Parathyroid adenoma (tissue), 2 donors: ENCODE data around the gene EIF4H.

Experiments
- H2AFZ ChIP-seq: fragments of 300-600 bp; sonication (generic); one replicate; pipeline ENCODE4 v1.7.0; 2017; ENCODE audit warnings: antibody characterized with exemption, mild to moderate bottlenecking
- H3K27ac ChIP-seq: fragments of 300-600 bp; sonication (generic); one replicate; pipeline ENCODE4 v1.7.0; 2017
- H3K27me3 ChIP-seq: fragments of 300-600 bp; sonication (generic); one replicate; pipeline ENCODE4 v1.7.0; 2017; ENCODE audit warnings: low read length; ENCODE audit not compliant: control insufficient read depth, insufficient read depth
- H3K36me3 ChIP-seq: fragments of 300-600 bp; sonication (generic); one replicate; pipeline ENCODE4 v1.7.0; 2017; ENCODE audit warnings: low read length; ENCODE audit not compliant: control insufficient read depth, insufficient read depth
- H3K4me1 ChIP-seq: fragments of 300-600 bp; sonication (generic); one replicate; pipeline ENCODE4 v1.7.0; 2017; ENCODE audit warnings: control low read depth
- H3K4me2 ChIP-seq: fragments of 300-600 bp; sonication (generic); one replicate; pipeline ENCODE4 v1.7.0; 2017; ENCODE audit warnings: low read length
- H3K4me3 ChIP-seq: fragments of 300-600 bp; sonication (generic); one replicate; pipeline ENCODE4 v1.7.0; 2017; ENCODE audit warnings: low read depth, low read length
- H3K79me2 ChIP-seq: fragments of 300-600 bp; sonication (generic); one replicate; pipeline ENCODE4 v1.7.0; 2017; ENCODE audit warnings: control low read depth
- H3K9ac ChIP-seq: fragments of 300-600 bp; sonication (generic); one replicate; pipeline ENCODE4 v1.7.0; 2017; ENCODE audit warnings: mild to moderate bottlenecking
- H3K9me3 ChIP-seq: fragments of 300-600 bp; sonication (generic); one replicate; pipeline ENCODE4 v1.7.0; 2017; ENCODE audit warnings: low read length; ENCODE audit not compliant: control insufficient read depth
- CTCF ChIP-seq: fragments of 300-600 bp; sonication (generic); IDR thresholded peaks from one replicate; pipeline ENCODE4 v1.7.0; 2017; ENCODE audit warnings: antibody characterized with exemption, mild to moderate bottlenecking
- donor health status: primary hyperparathyroidism.

Gene EIF4H

DNA sequence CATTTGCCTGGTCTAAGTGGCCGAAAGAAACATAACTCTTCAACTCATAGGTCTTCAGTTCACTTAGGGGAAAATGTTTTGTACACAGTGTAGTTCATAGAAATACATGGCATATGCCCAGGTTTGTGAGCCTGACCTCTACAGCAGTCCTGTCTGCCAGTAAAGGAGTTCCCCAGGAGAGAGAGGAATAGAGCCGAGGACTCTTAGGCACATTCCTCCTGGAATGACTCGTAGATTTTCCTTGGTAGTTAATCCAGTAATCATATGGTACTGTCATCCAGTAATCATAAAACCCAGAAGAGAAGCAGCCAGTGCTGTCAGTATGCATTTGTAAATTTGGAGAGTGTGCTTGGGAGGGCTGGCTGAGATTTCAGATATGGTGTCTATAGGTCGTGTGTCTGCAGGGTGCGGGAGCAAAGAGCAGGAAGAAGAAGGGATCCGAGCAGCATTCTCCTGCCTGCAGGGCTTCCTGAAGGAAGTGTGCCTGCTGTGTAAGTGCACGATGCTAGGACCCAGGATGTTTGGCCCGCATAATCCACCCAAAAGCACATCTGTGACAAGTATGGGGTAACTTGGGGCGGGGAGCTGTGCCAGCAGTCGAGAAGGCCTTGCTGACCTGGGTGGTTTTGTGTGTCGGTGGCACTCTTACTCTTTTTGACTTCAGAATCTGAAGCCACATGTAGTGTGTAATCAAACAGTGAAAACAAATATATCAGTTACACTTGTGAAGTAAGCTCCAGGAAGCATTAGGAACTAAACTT, 13.9 kb downstream of the EIF4H start:
- Histone ChIP-seq H3K79me2 (peaks cover 55% of the 10 kb centered on the region), H3K4me3 (no peak overlapping the region), H3K9ac (no peak overlapping the region), H3K9me3 (no peaks in the 10 kb centered on the region), H3K27me3 (no peaks in the 10 kb centered on the region), H2AFZ (no peak overlapping the region), H3K27ac (no peak overlapping the region), H3K36me3 (no peaks in the 10 kb centered on the region), H3K4me2 (peak overlapping the region; percentile 12), H3K4me1 (peaks cover 25% of the 10 kb centered on the region)
- TF ChIP-seq CTCF, result no peak

- TF ChIP-seq CTCF, result no peak
- H2AFZ ChIP-seq, result no peak overlapping the region
- no peak overlapping the region for H3K9ac ChIP-seq
- no peaks in the 10 kb centered on the region for H3K27me3 ChIP-seq
- H3K36me3 ChIP-seq, result no peaks in the 10 kb centered on the region
- no peak overlapping the region for H3K4me2 ChIP-seq
- no peak overlapping the region for H3K27ac ChIP-seq
- peaks cover 37% of the 10 kb centered on the region for H3K79me2 ChIP-seq
- no peak overlapping the region for H3K4me3 ChIP-seq
- peaks cover 19% of the 10 kb centered on the region for H3K4me1 ChIP-seq
- no peaks in the 10 kb centered on the region for H3K9me3 ChIP-seq
Observed at GRCh38 chr7:74190259-74190658, 16.1 kb downstream of the EIF4H start.

- no peaks in the 10 kb centered on the region for H3K36me3 ChIP-seq
- H3K4me3 ChIP-seq, result no peak overlapping the region
Observed at GRCh38 chr7:74191231-74191630, 17.1 kb downstream of the EIF4H start.

DNA sequence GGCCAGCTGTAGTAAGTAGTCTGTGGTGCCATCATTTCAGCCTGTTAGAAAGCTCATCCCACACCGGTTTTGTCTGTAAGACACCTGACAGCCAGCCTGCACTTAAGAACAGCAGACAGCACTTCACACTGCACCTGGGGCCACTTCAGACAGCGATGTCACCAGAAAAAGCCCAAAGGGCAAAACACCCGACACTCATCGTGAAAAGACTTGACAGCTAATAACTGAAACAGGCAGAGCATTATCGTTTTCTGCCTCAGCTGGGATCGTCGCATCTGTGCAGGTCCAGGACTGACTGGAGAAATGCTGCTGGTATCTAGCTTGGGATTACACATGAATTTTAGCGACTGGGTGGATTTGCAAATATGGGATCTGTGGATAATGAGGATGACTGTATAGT, 18.9 kb downstream of the EIF4H start:
- Histone ChIP-seq H3K4me2 (no peak overlapping the region), H3K27ac (no peak overlapping the region), H3K4me3 (no peak overlapping the region), H3K9me3 (no peaks in the 10 kb centered on the region), H3K4me1 (peaks cover 7% of the 10 kb centered on the region), H3K27me3 (no peaks in the 10 kb centered on the region), H3K9ac (no peak overlapping the region), H3K36me3 (no peaks in the 10 kb centered on the region), H2AFZ (no peak overlapping the region), H3K79me2 (peaks cover 20% of the 10 kb centered on the region)
- TF ChIP-seq CTCF, result no peak

More at GRCh38 chr7:74191231-74191630, 17.1 kb downstream of the EIF4H start:
- peaks cover 32% of the 10 kb centered on the region for H3K79me2 ChIP-seq
- H3K4me1 ChIP-seq, result peaks cover 19% of the 10 kb centered on the region
- H3K9ac ChIP-seq, result no peak overlapping the region
- no peaks in the 10 kb centered on the region for H3K27me3 ChIP-seq
- H3K27ac ChIP-seq, result no peak overlapping the region
- H2AFZ ChIP-seq, result no peak overlapping the region
- no peak for TF ChIP-seq CTCF
- H3K4me2 ChIP-seq, result no peak overlapping the region
- H3K9me3 ChIP-seq, result no peaks in the 10 kb centered on the region

- Histone ChIP-seq H3K79me2 (peaks cover 15% of the 10 kb centered on the region), H2AFZ (no peak overlapping the region), H3K9ac (no peak overlapping the region), H3K36me3 (no peaks in the 10 kb centered on the region), H3K27ac (no peak overlapping the region), H3K4me2 (no peak overlapping the region), H3K4me3 (no peak overlapping the region), H3K27me3 (no peaks in the 10 kb centered on the region), H3K4me1 (no peaks in the 10 kb centered on the region), H3K9me3 (no peaks in the 10 kb centered on the region)
- TF ChIP-seq CTCF, result no peak
Observed at GRCh38 chr7:74193913-74194312, 19.8 kb downstream of the EIF4H start.
